H1 (cell line): Measurements from ENCODE around the gene INAVA. TPM values are rescaled to one million over a fixed set of nuclear protein-coding genes. Genes with fewer than 3 reads are reported as not detected.

Source experiments
- CTCF ChIA-PET: fragments of 300-600 bp; sonication (Branson Sonifier 250); formaldehyde crosslinking; loops from one replicate; lab custom pipeline; 2021; ENCODE audit not compliant: partially characterized antibody; lab: Charles Lee
- POLR2A ChIA-PET: fragments of 300-600 bp; sonication (Branson Sonifier 250); formaldehyde crosslinking; loops from one replicate; lab custom pipeline; 2021; ENCODE audit warnings: inconsistent platforms; ENCODE audit not compliant: partially characterized antibody; lab: Charles Lee
- DNase-seq, 2 experiments: peaks; one replicate each; pipeline versions ENCODE4 v3.0.0 to v3.0.0-alpha.2; 2010 to 2022; ENCODE audit warnings: low spot score in 2 of 2, low read depth in 1 of 2, mixed read lengths in 1 of 2
- FAIRE-seq: peaks from 2 replicates; lab custom pipeline; 2011; peaks lifted over from hg19 to GRCh38; lab: Jason Lieb, UNC
- H2AFZ ChIP-seq: 2 replicates; pipeline ENCODE4 v1.8.1; 2012; ENCODE audit warnings: low read length, inconsistent platforms
- H2AK5ac ChIP-seq: 2 replicates; pipeline ENCODE4 v1.6.1; 2013; ENCODE audit warnings: low read depth, low read length
- H2BK120ac ChIP-seq: replicated peaks from 2 replicates; pipeline ENCODE3; 2013; ENCODE audit warnings: low read depth, low read length, inconsistent platforms
- H2BK12ac ChIP-seq: 2 replicates; pipeline ENCODE4 v1.6.1; 2013; ENCODE audit warnings: low read depth, low read length
- H2BK15ac ChIP-seq: 2 replicates; pipeline ENCODE4 v1.6.1; 2013; ENCODE audit warnings: low read length
- H2BK20ac ChIP-seq: 2 replicates; pipeline ENCODE4 v1.6.1; 2013; ENCODE audit warnings: low read length
- H2BK5ac ChIP-seq: 2 replicates; pipeline ENCODE4 v1.6.1; 2013; ENCODE audit warnings: low read depth, low read length
- H3K14ac ChIP-seq: 2 replicates; pipeline ENCODE4 v1.6.1; 2013; ENCODE audit warnings: inconsistent platforms; ENCODE audit not compliant: insufficient read length
- H3K18ac ChIP-seq: 2 replicates; pipeline ENCODE4 v1.6.1; 2013; ENCODE audit warnings: low read length; ENCODE audit errors: extremely low read depth
- H3K23ac ChIP-seq: 2 replicates; pipeline ENCODE4 v1.6.1; 2013; ENCODE audit warnings: inconsistent platforms; ENCODE audit not compliant: insufficient read length
- H3K23me2 ChIP-seq: 2 replicates; pipeline ENCODE4 v1.6.1; 2013; ENCODE audit warnings: low read depth, low read length
- H3K27ac ChIP-seq: 2 replicates; pipeline ENCODE4 v1.6.1; 2011; ENCODE audit warnings: low read depth, low read length, inconsistent platforms
- H3K27me3 ChIP-seq, 4 experiments: replicated peaks in 1 of 4; 1 replicate in 1 of 4; 2 replicates in 3 of 4; pipeline versions ENCODE4 v1.6.1 to v1.8.1; 2011 to 2013; ENCODE audit warnings: low read length in 3 of 4, mild to moderate bottlenecking in 3 of 4, inconsistent platforms in 2 of 4, mixed read lengths in 2 of 4, moderate library complexity in 1 of 4; ENCODE audit not compliant: control insufficient read depth in 3 of 4, insufficient read depth in 3 of 4; ENCODE audit errors: extremely low read depth in 1 of 4
- H3K36me3 ChIP-seq, 4 experiments: 2 replicates each; pipeline versions ENCODE4 v1.6.1 to v1.8.1; 2011 to 2013; ENCODE audit warnings: mild to moderate bottlenecking in 4 of 4, low read length in 3 of 4, moderate library complexity in 2 of 4, control low read depth in 1 of 4, inconsistent platforms in 1 of 4; ENCODE audit not compliant: insufficient read depth in 4 of 4, control insufficient read depth in 2 of 4
- H3K4ac ChIP-seq: replicated peaks from 2 replicates; pipeline ENCODE3; 2013; ENCODE audit warnings: low read length, low read depth, mixed read lengths, inconsistent platforms; ENCODE audit not compliant: insufficient read length
- H3K4me1 ChIP-seq, 4 experiments: replicated peaks in 1 of 4; 1 replicate in 1 of 4; 2 replicates in 3 of 4; pipeline versions ENCODE4 v1.6.1 to v1.8.1; 2011 to 2013; ENCODE audit warnings: low read length in 3 of 4, inconsistent platforms in 2 of 4, mixed read lengths in 1 of 4; ENCODE audit not compliant: insufficient read depth in 4 of 4, control insufficient read depth in 3 of 4
- H3K4me2 ChIP-seq, 2 experiments: 2 replicates each; pipeline versions ENCODE4 v1.6.1 to v1.8.1; 2011 to 2013; ENCODE audit warnings: low read depth in 2 of 2, low read length in 2 of 2, control low read depth in 1 of 2, inconsistent platforms in 1 of 2, mild to moderate bottlenecking in 1 of 2; ENCODE audit not compliant: insufficient read depth in 1 of 2
- H3K4me3 ChIP-seq, 4 experiments: fragments of 200-600, 300-600 bp in 1 of 4; sonication (generic), shearing (Covaris generic), sonication (Bioruptor Twin) in 1 of 4; 2 replicates each; pipeline versions ENCODE4 v1.5.1 to v1.8.1; 2011 to 2016; ENCODE audit warnings: low read length in 4 of 4, low read depth in 3 of 4, control low read depth in 2 of 4, inconsistent platforms in 2 of 4, mild to moderate bottlenecking in 2 of 4, mixed read lengths in 1 of 4, moderate library complexity in 1 of 4; ENCODE audit not compliant: insufficient read depth in 2 of 4; ENCODE audit errors: extremely low read depth in 1 of 4
- H3K56ac ChIP-seq: replicated peaks from 2 replicates; pipeline ENCODE3; 2013; ENCODE audit warnings: low read depth, mild to moderate bottlenecking, mixed read lengths, low read length, inconsistent platforms; ENCODE audit not compliant: insufficient read length
- H3K79me1 ChIP-seq: 2 replicates; pipeline ENCODE4 v1.6.1; 2013; ENCODE audit warnings: low read depth, low read length, control low read depth
- H3K79me2 ChIP-seq, 2 experiments: 2 replicates each; pipeline versions ENCODE4 v1.6.1 to v1.8.1; 2012 to 2013; ENCODE audit warnings: low read length in 2 of 2, mild to moderate bottlenecking in 2 of 2, inconsistent platforms in 1 of 2; ENCODE audit not compliant: insufficient read depth in 2 of 2, control insufficient read depth in 1 of 2
- H3K9ac ChIP-seq, 4 experiments: replicated peaks in 1 of 4; 1 replicate in 1 of 4; 2 replicates in 3 of 4; pipeline versions ENCODE4 v1.6.1 to v1.8.1; 2011 to 2013; ENCODE audit warnings: low read depth in 3 of 4, low read length in 3 of 4, control low read depth in 2 of 4, mild to moderate bottlenecking in 2 of 4, moderate library complexity in 2 of 4, inconsistent platforms in 1 of 4; ENCODE audit errors: extremely low read depth in 1 of 4
- H3K9me3 ChIP-seq, 2 experiments: 2 replicates each; pipeline versions ENCODE4 v1.6.1 to v1.8.1; 2012 to 2013; ENCODE audit warnings: mild to moderate bottlenecking in 2 of 2, moderate library complexity in 2 of 2, control low read depth in 1 of 2, inconsistent platforms in 1 of 2, low read depth in 1 of 2, low read length in 1 of 2, mixed read lengths in 1 of 2; ENCODE audit not compliant: insufficient read depth in 2 of 2
- H4K20me1 ChIP-seq, 2 experiments: replicated peaks in 1 of 2; 2 replicates each; pipeline versions ENCODE3 to v1.8.1; 2011 to 2013; ENCODE audit warnings: inconsistent platforms in 2 of 2, low read length in 2 of 2, mild to moderate bottlenecking in 1 of 2; ENCODE audit not compliant: insufficient read depth in 2 of 2, control insufficient read depth in 1 of 2
- H4K5ac ChIP-seq: 2 replicates; pipeline ENCODE4 v1.6.1; 2013; ENCODE audit warnings: low read length, low read depth, mixed read lengths, inconsistent platforms; ENCODE audit not compliant: insufficient read length
- H4K8ac ChIP-seq: 2 replicates; pipeline ENCODE4 v1.8.0; 2013; ENCODE audit warnings: mild to moderate bottlenecking, moderate library complexity, low read length, inconsistent platforms; ENCODE audit not compliant: insufficient read depth; ENCODE audit errors: extremely low read depth
- H4K91ac ChIP-seq: replicated peaks from 2 replicates; pipeline ENCODE3; 2013; ENCODE audit warnings: low read length, mixed read lengths, inconsistent platforms; ENCODE audit not compliant: insufficient read length
- BRCA1 ChIP-seq: IDR thresholded peaks from 2 replicates; pipeline ENCODE4 v1.6.1; 2012; ENCODE audit warnings: low read depth, low read length, improper control_type of control experiment
- CEBPB ChIP-seq: IDR thresholded peaks from 2 replicates; pipeline ENCODE4 v1.6.1; 2012; ENCODE audit warnings: low read depth, low read length
- MAFK ChIP-seq: IDR thresholded peaks from 2 replicates; pipeline ENCODE4 v1.6.1; 2012; ENCODE audit warnings: low read depth, mild to moderate bottlenecking, improper control_type of control experiment, low read length
- POLR2A ChIP-seq, 2 experiments: IDR thresholded peaks; 1 replicate in 1 of 2; 2 replicates in 1 of 2; pipeline ENCODE4 v1.6.1; 2011; ENCODE audit warnings: low read depth in 2 of 2, low read length in 2 of 2, mild to moderate bottlenecking in 2 of 2; ENCODE audit errors: control extremely low read depth in 1 of 2
- RBBP5 ChIP-seq: IDR thresholded peaks from 2 replicates; pipeline ENCODE4 v1.7.1; 2012; ENCODE audit warnings: low read depth, mild to moderate bottlenecking, inconsistent platforms, low read length, moderate library complexity, borderline replicate concordance
- SAP30 ChIP-seq: fragments of 300-600 bp; sonication (generic); IDR thresholded peaks from 2 replicates; pipeline ENCODE4 v1.7.1; 2012; ENCODE audit warnings: low read length, moderate library complexity, mild to moderate bottlenecking, inconsistent platforms; ENCODE audit not compliant: insufficient read depth, insufficient replicate concordance
- WGBS, 2 experiments: shearing (Covaris generic) in 1 of 2; methylation state at CpG; one replicate each; pipeline versions ENCODE4 v1.1.6 to v1.1.7; 2013 to 2015; ENCODE audit warnings: low lambda C conversion rate in 2 of 2, mixed read lengths in 2 of 2, inconsistent platforms in 1 of 2, low coverage in 1 of 2, missing lambda C conversion rate in 1 of 2; ENCODE audit not compliant: insufficient replicate concordance in 2 of 2, insufficient coverage in 1 of 2, insufficient read length in 1 of 2; ENCODE audit errors: extremely low coverage in 1 of 2, missing lambda C conversion rate in 1 of 2; 5-methylcytosine and 5-hydroxymethylcytosine counted together
- polyA plus RNA-seq, 7 experiments: library from polyadenylated mRNA; depleted of rRNA in 3 of 7; stranded (reverse) in 5 of 7; unstranded in 2 of 7; fragments of >200 nt in 5 of 7; fragments of 200-250 nt in 2 of 7; gene quantifications; 1 replicate in 5 of 7; 2 replicates in 1 of 7; 4 replicates in 1 of 7; pipeline versions ENCODE4 v1.2.1 to v1.2.3, GENCODE V29; 2011 to 2013; ENCODE audit warnings: missing spikeins in 2 of 7, mixed read lengths in 2 of 7
- total RNA-seq: library from RNA; stranded (reverse); fragmentation: NEBNext Ultra II Directional; extraction: Animal tissue kit (Norgen Biotek cat#: 25700); gene quantifications from 2 replicates; pipeline ENCODE4 v1.2.1, GENCODE V29; 2021

Gene INAVA
- total and polyA plus RNA-seq, 2 of the 8 experiments (the other 6 are each of a cell fraction or from before 2014, with no cell fraction given): 46.8 to 49.3 TPM

- Histone ChIP-seq H3K14ac (no peak overlapping the region), H3K9me3 (no peaks in the 10 kb centered on the region), H3K36me3 (no peaks in the 10 kb centered on the region), H3K4me3 (no peak overlapping the region), H3K23ac (no peak overlapping the region), H2BK12ac (no peak overlapping the region), H2AFZ (no peak overlapping the region; the same call in 1 of the 2 replicates), H4K20me1 (no peaks in the 10 kb centered on the region), H4K91ac (no peak overlapping the region), H2BK120ac (no peak overlapping the region), H2BK5ac (no peak overlapping the region), H3K4me1 (no peaks in the 10 kb centered on the region), H4K8ac (no peak overlapping the region), H4K5ac (no peak overlapping the region), H3K79me2 (no peaks in the 10 kb centered on the region), H3K79me1 (no peaks in the 10 kb centered on the region), H3K27ac (no peak overlapping the region), H2BK15ac (no peak overlapping the region), H3K4ac (no peak overlapping the region), H2BK20ac (no peak overlapping the region), H3K27me3 (no peaks in the 10 kb centered on the region), H3K23me2 (no peaks in the 10 kb centered on the region), H3K9ac (no peak overlapping the region), H2AK5ac (no peak overlapping the region), H3K4me2 (no peak overlapping the region), H3K56ac (no peak overlapping the region), H3K18ac (no peak overlapping the region)
- TF ChIP-seq POLR2A (IDR thresholded peaks at IDR 0.05; ENCODE audit: control extremely low read depth in 1 of 2, low read depth in 2 of 2, low read length in 2 of 2) (no peak), SAP30 (no peak), MAFK (no peak), RBBP5 (no peak), BRCA1 (no peak), CEBPB (no peak)
- DNase-seq: no peak
- 94% methylated on average over 9 of the region's 9 CpGs; no CpG with 5 or more reads in 1 of the 2 experiments for WGBS, 2 experiments
- FAIRE-seq: no peak
- ChIA-PET CTCF (no interaction called here), POLR2A (interaction anchor here (0.7 to 2.5 kb wide), 3 partner anchors 8 to 22 kb away, joined by 3 to 12 read pairs (median 5); no protein-coding TSS in a partner anchor)
Observed at GRCh38 chr1:200869753-200870391, 24.8 kb upstream of the INAVA start.
